A549 (cell line): ENCODE measurements around the gene SLIT1. TPM values are rescaled to one million over a fixed set of nuclear protein-coding genes. Genes with fewer than 3 reads are reported as not detected.

Experiments
- ATAC-seq, 2 experiments: fragments of 200-7000 bp in 1 of 2; fragments of >200 bp in 1 of 2; cut with Nextera tagmentation in 1 of 2; cut with Tn5 transposase in 1 of 2; 3 replicates each; pipeline versions ENCODE4 v1.8.0 to v1.9.1; 2018 to 2020; ENCODE audit warnings: mild to moderate bottlenecking in 1 of 2, moderate library complexity in 1 of 2
- CTCF ChIA-PET: fragments of 300-600 bp; sonication (Branson Sonifier 250); formaldehyde crosslinking; extraction: SDS; loops from one replicate; lab custom pipeline; 2021; ENCODE audit warnings: antibody characterized with exemption, inconsistent platforms; lab: Yijun Ruan, JAX
- POLR2A ChIA-PET: fragments of 350-600 bp; formaldehyde crosslinking; extraction: SDS; loops from one replicate; lab custom pipeline; 2021; ENCODE audit warnings: antibody characterized with exemption, inconsistent platforms; lab: Yijun Ruan, JAX
- DNase-seq, 2 experiments: peaks; one replicate each; pipeline versions ENCODE4 v3.0.0 to v3.0.0-alpha.2; 2011 to 2016; ENCODE audit warnings: low read depth in 1 of 2, low spot score in 1 of 2
- FAIRE-seq: peaks from 2 replicates; lab custom pipeline; 2011; peaks lifted over from hg19 to GRCh38; lab: Jason Lieb, UNC
- H3K27ac ChIP-seq, 2 experiments: fragments of >200 bp; sonication (Bioruptor Twin); formaldehyde crosslinking; 3 replicates each; pipeline ENCODE4 v1.5.1; 2016 to 2017
- H3K4me1 ChIP-seq: fragments of >200 bp; sonication (Bioruptor Twin); formaldehyde crosslinking; 3 replicates; pipeline ENCODE4 v1.6.1; 2016
- H3K4me2 ChIP-seq: fragments of >200 bp; sonication (Bioruptor Twin); formaldehyde crosslinking; 3 replicates; pipeline ENCODE4 v1.6.1; 2016
- H3K4me3 ChIP-seq: fragments of >200 bp; sonication (Bioruptor Twin); formaldehyde crosslinking; 3 replicates; pipeline ENCODE4 v1.5.1; 2016
- H3K9me3 ChIP-seq: fragments of >200 bp; sonication (Bioruptor Twin); formaldehyde crosslinking; 3 replicates; pipeline ENCODE4 v1.6.1; 2016
- CBX2 ChIP-seq: fragments of 200-600 bp; sonication (generic); IDR thresholded peaks from 2 replicates; pipeline ENCODE4 v1.6.1; 2016; ENCODE audit warnings: low read depth, mild to moderate bottlenecking, borderline replicate concordance
- CEBPB ChIP-seq, 2 experiments: fragments of >200 bp in 1 of 2; sonication (Bioruptor Twin) in 1 of 2; formaldehyde crosslinking in 1 of 2; IDR thresholded peaks; 2 replicates each; pipeline ENCODE4 v1.6.1; 2012 to 2016
- ESRRA ChIP-seq: fragments of 150-350 bp; IDR thresholded peaks from 2 replicates; pipeline ENCODE4 v1.6.1; 2014; ENCODE audit warnings: mild to moderate bottlenecking, low read length, borderline replicate concordance
- FOSL2 ChIP-seq, 2 experiments: fragments of 450-650 bp in 1 of 2; fragments of >200 bp in 1 of 2; sonication (Bioruptor Twin) in 1 of 2; formaldehyde crosslinking; IDR thresholded peaks; 2 replicates each; pipeline versions ENCODE4 v1.5.0 to v1.6.1; 2016 to 2020; ENCODE audit warnings: mild to moderate bottlenecking in 1 of 2, moderate library complexity in 1 of 2
- FOXS1 ChIP-seq: fragments of 250-450 bp; sonication (Bioruptor Pico); IDR thresholded peaks from 2 replicates; pipeline ENCODE4 v1.5.0; 2020; ENCODE audit warnings: mild to moderate bottlenecking, moderate library complexity
- HEYL ChIP-seq: fragments of 250-450 bp; sonication (Bioruptor Pico); IDR thresholded peaks from 2 replicates; pipeline ENCODE4 v1.8.0; 2021; ENCODE audit warnings: mild to moderate bottlenecking, moderate library complexity
- HOXA7 ChIP-seq: fragments of 250-450 bp; sonication (Bioruptor Pico); IDR thresholded peaks from 2 replicates; pipeline ENCODE4 v1.5.0; 2020; ENCODE audit warnings: mild to moderate bottlenecking, moderate library complexity
- HOXB13 ChIP-seq: fragments of 250-450 bp; sonication (Bioruptor Pico); IDR thresholded peaks from 2 replicates; pipeline ENCODE4 v1.5.0; 2020; ENCODE audit warnings: low read depth, mild to moderate bottlenecking, moderate library complexity
- JUN ChIP-seq, 2 experiments: fragments of >200 bp; sonication (Bioruptor Twin); formaldehyde crosslinking; IDR thresholded peaks; 2 replicates in 1 of 2; 3 replicates in 1 of 2; pipeline ENCODE4 v1.6.1; 2016 to 2017
- MAZ ChIP-seq: fragments of 150-350 bp; IDR thresholded peaks from 2 replicates; pipeline ENCODE4 v1.6.1; 2014; ENCODE audit warnings: antibody characterized with exemption, low read depth, low read length, borderline replicate concordance
- PHF8 ChIP-seq: fragments of 200-600 bp; sonication (generic); IDR thresholded peaks from 2 replicates; pipeline ENCODE4 v1.6.1; 2016; ENCODE audit warnings: low read depth, mild to moderate bottlenecking, antibody characterized with exemption, moderate library complexity, borderline replicate concordance
- POLR2A ChIP-seq: IDR thresholded peaks from 2 replicates; pipeline ENCODE4 v1.6.1; 2012; ENCODE audit warnings: mild to moderate bottlenecking, low read length
- POLR2AphosphoS2 ChIP-seq: conservative IDR thresholded peaks from 2 replicates; pipeline ENCODE4 v1.6.1; 2012; ENCODE audit warnings: low read length, improper control_type of control experiment, inconsistent platforms
- RCOR1 ChIP-seq: fragments of 150-350 bp; IDR thresholded peaks from 2 replicates; pipeline ENCODE4 v1.6.1; 2014; ENCODE audit warnings: antibody characterized with exemption, low read length, low read depth
- SMC3 ChIP-seq: fragments of >200 bp; sonication (Bioruptor Twin); formaldehyde crosslinking; IDR thresholded peaks from 3 replicates; pipeline ENCODE4 v1.6.1; 2018; ENCODE audit warnings: inconsistent platforms
- TFCP2L1 ChIP-seq: fragments of 250-450 bp; sonication (Bioruptor Pico); IDR thresholded peaks from 2 replicates; pipeline ENCODE4 v1.5.0; 2021; ENCODE audit warnings: mild to moderate bottlenecking
- TP53 ChIP-seq: fragments of 250-450 bp; sonication (Bioruptor Pico); IDR thresholded peaks from 2 replicates; pipeline ENCODE4 v1.5.0; 2021; ENCODE audit warnings: mild to moderate bottlenecking, moderate library complexity
- ZFP36 ChIP-seq: fragments of 450-650 bp; IDR thresholded peaks from 2 replicates; pipeline ENCODE4 v1.6.1; 2014; ENCODE audit warnings: borderline replicate concordance; ENCODE audit not compliant: partially characterized antibody
- ZNF302 ChIP-seq: fragments of 250-450 bp; sonication (Bioruptor Pico); IDR thresholded peaks from 2 replicates; pipeline ENCODE4 v1.9.0; 2021; ENCODE audit warnings: inconsistent platforms, mild to moderate bottlenecking, moderate library complexity
- WGBS: methylation state at CpG from one replicate; pipeline ENCODE4 v1.1.6; 2017; ENCODE audit errors: missing lambda C conversion rate; 5-methylcytosine and 5-hydroxymethylcytosine counted together
- polyA plus RNA-seq, 4 experiments: library from polyadenylated mRNA; depleted of rRNA in 3 of 4; stranded (reverse); fragments of >200 nt; fragmentation: RNase III in 1 of 4; extraction: RNeasy Plus Mini Kit Qiagen cat#74134 plus additional on column Dnase treatment in 1 of 4; gene quantifications; 2 replicates in 3 of 4; 3 replicates in 1 of 4; pipeline ENCODE4 v1.2.3, GENCODE V29; 2011 to 2017
- TF ChIP-seq, protein P1 (sequence below): IDR thresholded peaks from 2 replicates; pipeline ENCODE4 v1.6.1; 2012
- TF ChIP-seq, protein P2 (sequence below): fragments of 250-450 bp; sonication (Bioruptor Pico); IDR thresholded peaks from 2 replicates; pipeline ENCODE4 v1.5.0; 2021; ENCODE audit warnings: mild to moderate bottlenecking, moderate library complexity, borderline replicate concordance
- TF ChIP-seq, protein P3 (sequence below): fragments of 150-350 bp; IDR thresholded peaks from 2 replicates; pipeline ENCODE4 v1.6.1; 2014; ENCODE audit warnings: low read depth, mild to moderate bottlenecking, low read length
- TF ChIP-seq, protein P4 (sequence below): fragments of >200 bp; sonication (Bioruptor Twin); formaldehyde crosslinking; IDR thresholded peaks from 2 replicates; pipeline ENCODE4 v1.6.1; 2016

Gene SLIT1
- polyA plus RNA-seq, 2 of the 4 experiments (the other 2 are of a cell fraction): 0.05 to 0.09 TPM

DNA sequence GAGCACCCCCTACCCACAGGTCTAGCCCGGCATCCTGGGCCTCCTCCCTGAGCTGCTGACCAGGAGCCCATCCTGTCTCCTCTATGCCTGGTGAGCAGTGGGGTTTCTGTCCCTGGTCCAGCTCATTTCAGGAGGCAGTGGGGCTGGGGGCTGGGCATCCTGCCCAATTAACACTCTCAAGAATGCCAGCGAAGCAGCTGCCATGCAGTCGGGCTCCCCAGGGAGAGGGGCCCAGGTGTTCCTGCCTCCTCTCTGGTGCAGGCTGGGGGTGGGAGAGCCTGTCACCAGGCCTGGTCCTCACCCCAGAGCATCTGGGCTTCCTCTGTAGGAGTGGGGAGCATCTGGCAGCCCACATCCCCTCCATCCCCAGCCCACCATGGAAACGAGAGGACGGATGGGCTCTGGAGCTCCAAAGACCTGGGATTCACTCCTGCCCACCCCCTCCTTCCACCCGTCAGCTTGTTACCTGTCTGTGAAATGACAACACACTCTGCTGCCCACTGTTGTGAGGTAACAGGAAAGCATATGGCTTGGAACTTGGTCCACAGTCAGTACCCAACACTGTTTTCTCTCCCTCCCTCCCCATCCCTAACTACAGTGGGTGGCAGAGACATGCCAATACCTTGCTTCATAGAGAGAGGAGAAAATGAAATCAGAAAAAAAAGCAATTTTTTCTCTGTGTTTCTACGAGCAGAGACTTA lies 69.1 kb downstream of the SLIT1 start:
- DNase-seq (no peak), FAIRE-seq (no peak), ATAC-seq (no peak)
- no peak overlapping the region for H3K27ac ChIP-seq
- H3K4me2 ChIP-seq: no peak overlapping the region
- CTCF ChIA-PET: interaction anchor here (0.5 to 7.9 kb wide), 21 partner anchors 10 to 741 kb away, joined by 3 to 80 read pairs (median 7); no protein-coding TSS in a partner anchor
- H3K9me3 ChIP-seq: no peaks in the 10 kb centered on the region
- TF ChIP-seq POLR2AphosphoS2 (no peak), CEBPB (IDR thresholded peaks at IDR 0.05) (no peak), ZNF302 (CRISPR knock-in tag) (no peak), ESRRA (no peak), HOXB13 (CRISPR knock-in tag) (no peak), JUN (IDR thresholded peaks at IDR 0.05) (no peak), FOXS1 (CRISPR knock-in tag) (no peak), PHF8 (no peak), SMC3 (no peak), HEYL (no peak), CBX2 (no peak), FOSL2 (IDR thresholded peaks at IDR 0.05) (no peak), FOSL2 (CRISPR knock-in tag; IDR thresholded peaks at IDR 0.05) (no peak)
- TF ChIP-seq, protein P1, sequence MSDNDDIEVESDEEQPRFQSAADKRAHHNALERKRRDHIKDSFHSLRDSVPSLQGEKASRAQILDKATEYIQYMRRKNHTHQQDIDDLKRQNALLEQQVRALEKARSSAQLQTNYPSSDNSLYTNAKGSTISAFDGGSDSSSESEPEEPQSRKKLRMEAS: no peak
- TF ChIP-seq, protein P2, sequence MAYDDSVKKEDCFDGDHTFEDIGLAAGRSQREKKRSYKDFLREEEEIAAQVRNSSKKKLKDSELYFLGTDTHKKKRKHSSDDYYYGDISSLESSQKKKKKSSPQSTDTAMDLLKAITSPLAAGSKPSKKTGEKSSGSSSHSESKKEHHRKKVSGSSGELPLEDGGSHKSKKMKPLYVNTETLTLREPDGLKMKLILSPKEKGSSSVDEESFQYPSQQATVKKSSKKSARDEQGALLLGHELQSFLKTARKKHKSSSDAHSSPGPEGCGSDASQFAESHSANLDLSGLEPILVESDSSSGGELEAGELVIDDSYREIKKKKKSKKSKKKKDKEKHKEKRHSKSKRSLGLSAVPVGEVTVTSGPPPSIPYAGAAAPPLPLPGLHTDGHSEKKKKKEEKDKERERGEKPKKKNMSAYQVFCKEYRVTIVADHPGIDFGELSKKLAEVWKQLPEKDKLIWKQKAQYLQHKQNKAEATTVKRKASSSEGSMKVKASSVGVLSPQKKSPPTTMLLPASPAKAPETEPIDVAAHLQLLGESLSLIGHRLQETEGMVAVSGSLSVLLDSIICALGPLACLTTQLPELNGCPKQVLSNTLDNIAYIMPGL (CRISPR knock-in tag): no peak
- H3K4me1 ChIP-seq: no peaks in the 10 kb centered on the region
- 48% methylated on average over 4 of the region's 7 CpGs for WGBS
- no peak overlapping the region for H3K4me3 ChIP-seq
- POLR2A ChIA-PET: no interaction called here

DNA sequence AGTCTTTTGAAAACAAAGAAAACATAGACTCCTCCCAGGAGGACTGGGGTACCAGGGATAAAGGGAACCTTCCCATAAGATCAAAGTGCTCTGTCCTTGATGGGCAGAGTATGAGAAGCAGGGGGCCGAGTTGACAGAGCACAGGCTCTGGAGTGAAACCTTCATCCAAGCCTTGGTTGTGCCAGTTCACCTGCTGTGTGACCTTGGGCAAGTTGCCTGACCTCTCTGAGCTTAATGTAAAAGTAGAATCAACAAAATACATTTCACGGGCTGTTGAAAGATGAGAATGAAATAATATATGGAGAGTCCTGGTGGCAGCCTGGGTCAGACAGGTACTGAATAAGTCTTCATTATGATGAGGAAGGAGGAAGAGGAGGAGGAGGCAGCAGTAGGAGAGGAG lies 69.9 kb downstream of the SLIT1 start:
- Histone ChIP-seq H3K9me3 (no peaks in the 10 kb centered on the region), H3K4me1 (no peaks in the 10 kb centered on the region), H3K27ac (no peak overlapping the region), H3K4me2 (no peak overlapping the region), H3K4me3 (no peak overlapping the region)
- DNase-seq (no peak), ATAC-seq (no peak), FAIRE-seq (no peak)
- ChIA-PET POLR2A (no interaction called here), CTCF (interaction anchor here (1.2 to 7.9 kb wide), 7 partner anchors 25 to 605 kb away, joined by 4 to 80 read pairs (median 7); no protein-coding TSS in a partner anchor)
- peak; percentile 25 for TF ChIP-seq ZFP36
- TF ChIP-seq, protein P3, sequence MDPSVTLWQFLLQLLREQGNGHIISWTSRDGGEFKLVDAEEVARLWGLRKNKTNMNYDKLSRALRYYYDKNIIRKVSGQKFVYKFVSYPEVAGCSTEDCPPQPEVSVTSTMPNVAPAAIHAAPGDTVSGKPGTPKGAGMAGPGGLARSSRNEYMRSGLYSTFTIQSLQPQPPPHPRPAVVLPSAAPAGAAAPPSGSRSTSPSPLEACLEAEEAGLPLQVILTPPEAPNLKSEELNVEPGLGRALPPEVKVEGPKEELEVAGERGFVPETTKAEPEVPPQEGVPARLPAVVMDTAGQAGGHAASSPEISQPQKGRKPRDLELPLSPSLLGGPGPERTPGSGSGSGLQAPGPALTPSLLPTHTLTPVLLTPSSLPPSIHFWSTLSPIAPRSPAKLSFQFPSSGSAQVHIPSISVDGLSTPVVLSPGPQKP: no peak
- WGBS: 36% methylated on average over 2 of the region's 2 CpGs

DNA sequence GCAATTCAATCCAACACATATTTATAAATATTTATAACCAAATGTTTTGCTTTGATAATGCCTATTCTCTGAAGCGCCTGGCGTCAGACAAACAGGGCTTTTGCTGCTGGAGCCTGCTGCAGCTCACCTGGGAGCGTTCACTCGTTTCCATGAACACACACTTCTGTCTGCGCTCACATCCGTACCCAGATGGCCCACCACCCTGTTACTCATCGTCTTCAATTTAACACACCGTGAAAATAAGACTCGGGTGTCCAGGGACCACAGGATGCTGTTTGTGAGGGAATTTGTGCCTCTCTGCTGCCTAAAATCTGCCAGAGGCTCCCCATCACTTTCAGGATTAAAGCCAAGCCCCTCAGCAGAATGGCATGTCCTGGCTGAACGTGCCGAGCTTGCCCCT lies 74.1 kb downstream of the SLIT1 start:
- TF ChIP-seq MAZ: no peak
- TF ChIP-seq TP53 (CRISPR knock-in tag): no peak
- no peak for TF ChIP-seq SMC3
- no peak for TF ChIP-seq RCOR1
- TF ChIP-seq POLR2A: no peak
- TF ChIP-seq ZNF302 (CRISPR knock-in tag): no peak
- TF ChIP-seq ESRRA: no peak
- TF ChIP-seq, protein P4, sequence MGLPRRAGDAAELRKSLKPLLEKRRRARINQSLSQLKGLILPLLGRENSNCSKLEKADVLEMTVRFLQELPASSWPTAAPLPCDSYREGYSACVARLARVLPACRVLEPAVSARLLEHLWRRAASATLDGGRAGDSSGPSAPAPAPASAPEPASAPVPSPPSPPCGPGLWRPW: no peak
- no peak for TF ChIP-seq HOXA7
- no peak for TF ChIP-seq TFCP2L1 (CRISPR knock-in tag)
- TF ChIP-seq ZFP36: no peak
- FAIRE-seq (no peak), DNase-seq (no peak), ATAC-seq (no peak)
- ChIA-PET POLR2A (no interaction called here), CTCF (interaction anchor here (0.9 to 6.5 kb wide), 5 partner anchors 18 to 86 kb away, joined by 4 to 51 read pairs (median 5); no protein-coding TSS in a partner anchor)
- H3K4me3 ChIP-seq: no peak overlapping the region
- 29% methylated on average over 11 of the region's 11 CpGs for WGBS
- H3K4me2 ChIP-seq: no peak overlapping the region
- no peaks in the 10 kb centered on the region for H3K4me1 ChIP-seq
- H3K27ac ChIP-seq: no peak overlapping the region
- H3K9me3 ChIP-seq: no peaks in the 10 kb centered on the region
